ENCODE results near the gene PLEKHG4B.

Gene PLEKHG4B

GRCh38 chr5:169728-170094, 77.7 kb downstream of the PLEKHG4B start:
- H3K79me2 ChIP-seq (ENCODE audit: low read length): no peaks in the 10 kb centered on the region
- H3K9ac ChIP-seq (ENCODE audit: low read length): no peak overlapping the region
- TF ChIP-seq EZH2 (optimal IDR thresholded peaks at IDR 0.05; ENCODE audit: low read depth, low read length) (no peak), CTCF (IDR thresholded peaks at IDR 0.05; ENCODE audit: low read length) (no peak), EZH2phosphoT487 (IDR thresholded peaks at IDR 0.05; ENCODE audit: low read length) (no peak)
- H3K4me1 ChIP-seq (ENCODE audit: low read length): no peaks in the 10 kb centered on the region
- no peaks in the 10 kb centered on the region for H3K9me2 ChIP-seq (replicated peaks; ENCODE audit: insufficient read depth, low read length)
- H3K4me3 ChIP-seq (ENCODE audit: low read length): no peak overlapping the region
- H3K27me3 ChIP-seq (replicated peaks; ENCODE audit: insufficient read depth, low read length): peaks cover 38% of the 10 kb centered on the region
- H3F3A ChIP-seq (ENCODE audit: insufficient read depth, low read length): no peaks in the 10 kb centered on the region
- no peak overlapping the region for H3K27ac ChIP-seq (ENCODE audit: low read length)
- no peak overlapping the region for H3K4me2 ChIP-seq (ENCODE audit: low read depth, low read length)
- DNase-seq: no peak
- no peak overlapping the region for H2AFZ ChIP-seq (ENCODE audit: low read length)
- H3K36me3 ChIP-seq (replicated peaks; ENCODE audit: insufficient read depth, low read length): no peaks in the 10 kb centered on the region
- H4K20me1 ChIP-seq (ENCODE audit: insufficient read depth, low read length): no peaks in the 10 kb centered on the region
- no peaks in the 10 kb centered on the region for H3K9me3 ChIP-seq (replicated peaks; ENCODE audit: insufficient read depth, low read length)

- no peak for TF ChIP-seq CTCF (IDR thresholded peaks at IDR 0.05; ENCODE audit: low read length)
- no peak for TF ChIP-seq EZH2 (optimal IDR thresholded peaks at IDR 0.05; ENCODE audit: low read depth, low read length)
- no peak for TF ChIP-seq EZH2phosphoT487 (IDR thresholded peaks at IDR 0.05; ENCODE audit: low read length)
- Histone ChIP-seq H3K4me2 (ENCODE audit: low read depth, low read length) (no peak overlapping the region), H3K4me1 (ENCODE audit: low read length) (no peaks in the 10 kb centered on the region), H3K36me3 (replicated peaks; ENCODE audit: insufficient read depth, low read length) (no peaks in the 10 kb centered on the region), H3F3A (ENCODE audit: insufficient read depth, low read length) (no peaks in the 10 kb centered on the region), H3K9me3 (replicated peaks; ENCODE audit: insufficient read depth, low read length) (no peaks in the 10 kb centered on the region), H3K27me3 (replicated peaks; ENCODE audit: insufficient read depth, low read length) (peaks cover 38% of the 10 kb centered on the region), H3K9me2 (replicated peaks; ENCODE audit: insufficient read depth, low read length) (no peaks in the 10 kb centered on the region), H3K79me2 (ENCODE audit: low read length) (no peaks in the 10 kb centered on the region), H3K9ac (ENCODE audit: low read length) (no peak overlapping the region), H2AFZ (ENCODE audit: low read length) (no peak overlapping the region), H4K20me1 (ENCODE audit: insufficient read depth, low read length) (no peaks in the 10 kb centered on the region), H3K27ac (ENCODE audit: low read length) (no peak overlapping the region), H3K4me3 (ENCODE audit: low read length) (no peak overlapping the region)
- no peak for DNase-seq
These were observed 79.2 kb downstream of the PLEKHG4B start for GRCh38 chr5:170971-171800.

GRCh38 chr5:171801-172331, 79.9 kb downstream of the PLEKHG4B start:
- no peaks in the 10 kb centered on the region for H3F3A ChIP-seq (ENCODE audit: insufficient read depth, low read length)
- no peaks in the 10 kb centered on the region for H3K36me3 ChIP-seq (replicated peaks; ENCODE audit: insufficient read depth, low read length)
- H4K20me1 ChIP-seq (ENCODE audit: insufficient read depth, low read length): no peaks in the 10 kb centered on the region
- H3K9me2 ChIP-seq (replicated peaks; ENCODE audit: insufficient read depth, low read length): no peaks in the 10 kb centered on the region
- H3K9me3 ChIP-seq (replicated peaks; ENCODE audit: insufficient read depth, low read length): no peaks in the 10 kb centered on the region
- H3K4me1 ChIP-seq (ENCODE audit: low read length): no peaks in the 10 kb centered on the region
- no peak for TF ChIP-seq CTCF (IDR thresholded peaks at IDR 0.05; ENCODE audit: low read length)
- no peak for TF ChIP-seq EZH2phosphoT487 (IDR thresholded peaks at IDR 0.05; ENCODE audit: low read length)
- TF ChIP-seq EZH2 (optimal IDR thresholded peaks at IDR 0.05; ENCODE audit: low read depth, low read length): no peak
- no peak for DNase-seq
- H3K9ac ChIP-seq (ENCODE audit: low read length): no peak overlapping the region
- H3K27me3 ChIP-seq (replicated peaks; ENCODE audit: insufficient read depth, low read length): peaks cover 36% of the 10 kb centered on the region
- H3K79me2 ChIP-seq (ENCODE audit: low read length): no peaks in the 10 kb centered on the region
- no peak overlapping the region for H2AFZ ChIP-seq (ENCODE audit: low read length)
- no peak overlapping the region for H3K4me2 ChIP-seq (ENCODE audit: low read depth, low read length)
- H3K4me3 ChIP-seq (ENCODE audit: low read length): no peak overlapping the region
- H3K27ac ChIP-seq (ENCODE audit: low read length): no peak overlapping the region

Data from MM.1S (cell line).